Dedifferentiated amniotic fluid mesenchymal stem cell (primary cell): ENCODE measurements around the gene TUBGCP2.
"Not testable (repeated sequence)": the region's sequence is repeated elsewhere in the genome, so short reads cannot be mapped to it uniquely, and the experiment has no call there.

Experiments used
- DNase-seq: peaks from one replicate; pipeline ENCODE4 v3.0.0-alpha.2; 2016; ENCODE audit errors: extremely low spot score

Gene TUBGCP2

GRCh38 chr10:133247681-133248333 is 60.9 kb downstream of the TUBGCP2 start:
- DNase-seq, result no peak

GRCh38 chr10:133246236-133246626 is 62.4 kb downstream of the TUBGCP2 start:
- DNase-seq, result no peak

GRCh38 chr10:133245439-133246235 is 63.0 kb downstream of the TUBGCP2 start:
- DNase-seq, result no peak

- DNase-seq, result no peak
Measured at GRCh38 chr10:133243593-133243992, 65.1 kb downstream of the TUBGCP2 start.

GRCh38 chr10:133242611-133243356 is 65.9 kb downstream of the TUBGCP2 start:
- no peak for DNase-seq

GRCh38 chr10:133241501-133242205 is 67.0 kb downstream of the TUBGCP2 start:
- no peak for DNase-seq

GRCh38 chr10:133239990-133240389 is 68.7 kb downstream of the TUBGCP2 start:
- no peak for DNase-seq

- no peak for DNase-seq
Measured at GRCh38 chr10:133238466-133238804, 70.2 kb downstream of the TUBGCP2 start.

GRCh38 chr10:133237588-133238465 is 70.8 kb downstream of the TUBGCP2 start, which contains the start of gene VENTX:
VENTX (plus strand) TSS chr10:133237855; CDS start chr10:133237915, 60 bp downstream.
- DNase-seq, result no peak

GRCh38 chr10:133237241-133237587 is 71.5 kb downstream of the TUBGCP2 start:
- no peak for DNase-seq

GRCh38 chr10:133236401-133237240 is 72.1 kb downstream of the TUBGCP2 start:
- no peak for DNase-seq

GRCh38 chr10:133235932-133236331 is 72.7 kb downstream of the TUBGCP2 start:
- DNase-seq, result no peak

- DNase-seq, result no peak
Measured at GRCh38 chr10:133235265-133235855, 73.3 kb downstream of the TUBGCP2 start.

- not testable (repeated sequence) for DNase-seq
Measured at GRCh38 chr10:133234796-133235195, 73.9 kb downstream of the TUBGCP2 start.

- no peak for DNase-seq
Measured at GRCh38 chr10:133231946-133232574, 76.6 kb downstream of the TUBGCP2 start.

GRCh38 chr10:133231244-133231945 is 77.3 kb downstream of the TUBGCP2 start:
- DNase-seq, result no peak

- no peak for DNase-seq
Measured at GRCh38 chr10:133230387-133231195, 78.1 kb downstream of the TUBGCP2 start.

GRCh38 chr10:133230044-133230361 is 78.7 kb downstream of the TUBGCP2 start, which contains the start of gene UTF1:
UTF1 (plus strand) TSS chr10:133230217; CDS start chr10:133230289, 72 bp downstream.
- no peak for DNase-seq
